ENCODE measurements around the gene EIF3D.

GRCh38 chr22:36461665-36462649, 67.0 kb downstream of the EIF3D start:
- TF ChIP-seq CTCF (conservative IDR thresholded peaks at IDR 0.05; ENCODE audit: low read depth in 2 of 2), result no peak
- no peak for TF ChIP-seq REST (IDR thresholded peaks at IDR 0.05; ENCODE audit: unreplicated experiment)
- no peak for TF ChIP-seq EZH2 (IDR thresholded peaks at IDR 0.05; ENCODE audit: low read depth, unreplicated experiment)
- TF ChIP-seq ZNF114 (CRISPR knock-in tag; IDR thresholded peaks at IDR 0.05), result no peak
- TF ChIP-seq CREB1 (CRISPR knock-in tag; IDR thresholded peaks at IDR 0.05; ENCODE audit: low read depth), result no peak
- TF ChIP-seq EZH2phosphoT487 (IDR thresholded peaks at IDR 0.05; ENCODE audit: unreplicated experiment), result no peak
- no peak for TF ChIP-seq NANOG (IDR thresholded peaks at IDR 0.05; ENCODE audit: borderline replicate concordance)
- TF ChIP-seq POLR2AphosphoS5 (IDR thresholded peaks at IDR 0.05; ENCODE audit: low read depth), result no peak

Data from GM23338 (cell line).